ENCODE measurements around the gene RASSF3. TPM values are rescaled to one million over a fixed set of nuclear protein-coding genes. Genes with fewer than 3 reads are reported as not detected.
A peak's percentile ranks its signal among the peaks of the same experiment; 100 is the strongest.
"Not testable (repeated sequence)": the region's sequence is repeated elsewhere in the genome, so short reads cannot be mapped to it uniquely, and the experiment has no call there.

The RASSF3 gene
- total RNA-seq, 1 experiment from 2014 or later = 13.6 TPM

- DNase-seq (ENCODE audit: low read depth) = not testable (repeated sequence)
These were observed 79.9 kb downstream of the RASSF3 start for GRCh38 chr12:64690236-64690635.

- DNase-seq (ENCODE audit: low read depth) = no peak
These were observed 81.0 kb downstream of the RASSF3 start for GRCh38 chr12:64691227-64691794.

DNA sequence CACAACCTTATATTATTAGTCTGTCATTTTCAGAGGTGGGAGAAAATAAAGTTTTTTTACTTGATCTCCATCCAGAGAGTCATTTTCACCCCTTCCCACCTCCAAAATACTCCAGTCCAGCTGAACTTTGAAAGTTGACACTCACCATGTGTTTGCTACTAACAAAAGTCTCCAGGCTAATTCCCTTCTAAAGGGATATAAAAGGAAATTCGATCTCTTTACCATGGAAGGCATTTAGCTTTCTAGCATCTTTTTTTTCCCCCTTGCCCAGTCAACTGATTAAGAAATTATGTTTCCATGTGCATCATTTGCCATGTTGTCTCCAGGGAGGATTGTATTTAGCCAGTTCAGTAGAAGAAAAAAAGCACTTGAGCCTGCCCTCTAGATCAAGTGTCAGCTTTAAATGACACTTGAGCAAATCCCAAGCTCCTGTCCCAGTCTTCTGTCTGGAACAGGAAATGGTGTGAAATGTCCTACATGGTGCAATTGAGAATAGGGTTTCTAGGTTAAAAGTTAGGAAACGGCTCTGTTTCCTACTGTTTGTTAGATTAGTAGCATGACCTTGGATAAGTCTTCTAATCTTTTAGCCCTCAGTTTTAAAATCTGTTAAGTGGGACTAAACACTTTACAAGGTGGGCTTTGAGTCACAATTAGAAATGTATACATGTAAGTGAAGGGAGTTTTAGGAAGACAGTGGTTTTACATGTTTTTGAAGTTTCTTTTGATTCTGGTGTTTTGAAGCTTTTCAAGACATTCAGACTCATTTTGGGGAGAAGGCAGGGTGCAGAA lies 81.7 kb downstream of the RASSF3 start:
- no peak for DNase-seq (ENCODE audit: low read depth)

DNA sequence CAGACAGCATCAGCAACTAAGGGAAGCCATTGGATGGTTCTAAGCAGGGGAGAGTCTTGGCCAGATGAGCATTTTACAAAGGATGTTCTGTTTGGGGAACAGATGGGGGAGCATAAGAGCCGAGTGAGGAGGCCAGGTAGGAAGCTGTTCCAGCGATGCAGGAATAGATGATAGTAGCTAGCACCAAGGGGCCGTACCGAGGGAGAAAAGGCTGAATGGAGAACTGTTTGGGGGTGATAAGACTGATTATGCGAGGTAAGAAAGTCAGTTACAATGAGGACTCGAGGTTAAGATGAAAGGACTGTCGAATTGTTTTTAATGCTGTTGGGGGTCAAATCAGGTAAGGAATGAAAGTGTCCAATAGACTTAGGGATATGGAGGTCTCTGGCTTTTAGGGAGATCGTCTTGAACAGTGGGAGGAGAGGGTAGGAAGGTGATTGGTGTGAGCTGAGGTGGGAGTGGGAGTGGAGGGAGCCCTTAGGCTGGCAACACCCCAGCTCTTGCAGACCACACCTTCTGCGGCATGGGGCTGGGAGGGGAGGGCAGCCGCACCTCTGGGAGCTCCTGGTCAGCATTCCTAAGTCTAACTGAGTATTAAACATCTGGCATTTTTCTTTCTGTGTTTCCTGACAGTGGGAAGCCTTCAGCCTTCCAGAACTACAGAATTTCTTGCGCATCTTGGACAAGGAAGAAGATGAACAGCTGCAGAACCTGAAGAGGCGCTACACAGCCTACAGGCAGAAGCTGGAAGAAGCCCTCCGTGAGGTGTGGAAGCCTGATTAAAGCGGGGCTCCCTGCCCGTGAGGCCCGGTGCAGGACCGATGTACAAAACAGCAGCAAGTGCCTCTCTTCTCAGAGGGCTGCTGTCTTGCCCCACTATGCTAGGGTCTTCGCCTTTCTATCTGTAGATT lies 84.1 kb downstream of the RASSF3 start:
- no peak for DNase-seq (ENCODE audit: low read depth)

GRCh38 chr12:64695550-64695949 lies 85.3 kb downstream of the RASSF3 start:
- no peak for DNase-seq (ENCODE audit: low read depth)

DNA sequence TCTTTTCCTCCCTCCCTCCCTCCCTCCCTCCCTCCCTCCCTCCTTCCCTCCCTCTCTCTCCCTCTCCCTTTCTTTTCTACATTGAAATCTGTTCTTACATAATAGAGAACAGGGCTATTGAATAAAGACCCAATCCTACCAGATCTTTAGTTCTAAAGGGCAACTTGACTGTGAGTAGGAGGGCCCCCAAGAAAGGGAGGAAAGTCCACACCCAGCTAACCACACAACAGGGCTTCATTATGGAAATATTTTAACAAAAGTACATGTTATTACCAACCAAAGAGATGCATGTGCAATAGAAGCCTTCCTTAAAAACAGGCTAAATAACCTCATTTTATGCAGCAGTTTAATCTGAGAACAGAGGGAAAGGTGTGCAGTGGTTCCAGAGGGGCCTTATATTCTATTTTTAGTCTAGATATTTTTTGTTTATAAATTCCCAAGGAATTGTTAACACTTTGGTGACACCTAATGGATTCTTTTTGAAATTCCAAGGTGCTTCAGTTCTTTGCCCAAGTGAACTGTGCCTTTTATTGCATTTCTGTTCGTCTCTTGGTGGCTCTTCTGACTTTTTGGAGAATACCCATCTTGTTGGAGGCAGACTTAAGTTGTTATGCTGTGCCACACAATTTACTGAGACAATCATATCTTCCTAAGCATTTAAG lies 85.9 kb downstream of the RASSF3 start:
- peak; percentile 50 for DNase-seq (ENCODE audit: low read depth)

- DNase-seq (ENCODE audit: low read depth) = no peak
These were observed 89.3 kb downstream of the RASSF3 start for GRCh38 chr12:64699504-64700115.

DNA sequence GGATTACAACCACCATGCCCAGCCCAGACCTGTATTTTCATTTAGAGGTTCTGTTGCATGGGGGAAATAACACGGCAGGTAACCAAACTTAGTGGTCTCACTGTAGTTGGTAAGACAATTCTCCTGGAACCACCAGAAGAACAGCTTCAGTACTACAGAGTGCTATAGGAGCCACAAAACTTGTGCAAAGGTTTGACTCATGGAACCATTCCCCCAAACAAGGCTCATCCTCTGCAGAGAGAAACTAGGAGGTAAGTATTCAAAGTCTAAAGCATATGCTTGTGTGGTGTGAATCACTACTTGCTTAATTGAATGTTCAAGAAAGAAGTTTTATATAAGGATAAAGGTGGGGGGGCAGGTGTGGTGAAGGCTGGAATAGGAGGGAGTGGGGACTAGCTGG lies 90.2 kb downstream of the RASSF3 start:
- DNase-seq (ENCODE audit: low read depth) = no peak

DNA sequence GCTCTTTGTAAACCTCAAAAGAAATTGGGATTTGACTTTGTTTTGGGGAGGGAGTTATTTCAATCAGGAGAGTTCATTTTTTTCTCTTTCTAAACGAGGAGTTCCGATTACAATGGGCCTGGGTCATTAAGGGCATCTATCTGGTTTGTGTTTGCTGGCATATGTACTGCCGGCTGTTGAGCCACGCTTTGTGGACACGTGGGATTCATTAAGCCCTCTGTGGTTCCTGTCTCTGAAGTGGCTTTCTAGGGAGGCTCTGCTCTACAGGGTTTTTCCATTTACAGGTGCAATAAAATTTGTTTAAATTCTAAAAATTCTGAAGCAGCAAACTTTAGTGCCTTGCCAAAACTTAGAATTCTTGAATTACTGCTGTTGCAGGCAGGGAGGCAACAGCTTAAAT lies 91.0 kb downstream of the RASSF3 start:
- no peak for DNase-seq (ENCODE audit: low read depth)

DNA sequence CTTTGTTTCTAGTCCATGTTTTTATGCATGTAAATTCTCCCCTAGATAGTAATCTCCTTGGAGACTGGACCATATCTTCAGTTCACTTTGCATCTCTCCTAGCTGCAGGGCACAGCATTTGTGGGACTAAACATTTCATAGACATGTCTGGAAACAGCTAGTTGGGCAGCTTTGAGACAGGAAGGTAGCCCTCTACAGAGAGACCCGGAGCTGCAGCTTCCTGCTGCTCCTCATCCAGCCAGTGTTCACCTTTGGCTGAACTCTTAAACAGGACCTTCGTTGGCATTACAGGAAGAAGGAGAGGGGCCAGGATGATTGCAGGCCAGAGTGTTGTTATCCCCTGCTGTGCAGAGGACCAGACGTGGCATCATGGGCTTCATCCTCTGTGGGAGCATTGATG lies 96.0 kb downstream of the RASSF3 start:
- no peak for DNase-seq (ENCODE audit: low read depth)

- no peak for DNase-seq (ENCODE audit: low read depth)
These were observed 96.6 kb downstream of the RASSF3 start for GRCh38 chr12:64706857-64707256.

GRCh38 chr12:64707362-64707761 lies 97.1 kb downstream of the RASSF3 start:
- DNase-seq (ENCODE audit: low read depth) = no peak

- DNase-seq (ENCODE audit: low read depth) = no peak
These were observed 97.6 kb downstream of the RASSF3 start for GRCh38 chr12:64707926-64708325.

DNA sequence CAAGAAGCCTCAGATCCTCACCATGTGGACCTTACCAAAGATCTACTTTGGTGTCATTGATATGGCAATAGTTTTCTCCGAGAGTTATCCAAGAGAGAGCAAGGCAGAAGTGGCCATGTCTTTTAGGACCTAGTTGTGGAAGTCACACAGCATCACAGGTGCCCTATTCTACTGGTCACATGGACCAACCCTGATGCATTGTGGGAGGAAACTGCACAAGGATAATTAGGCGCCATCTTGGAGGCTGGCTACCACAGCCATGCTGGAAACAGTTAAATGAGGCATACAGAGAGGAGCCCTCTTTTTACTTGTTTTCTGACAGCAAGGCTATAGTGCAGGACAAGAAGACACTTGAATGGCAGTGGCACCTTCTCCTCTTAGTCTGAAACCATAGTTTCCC lies 99.1 kb downstream of the RASSF3 start:
- DNase-seq (ENCODE audit: low read depth) = no peak

DNA sequence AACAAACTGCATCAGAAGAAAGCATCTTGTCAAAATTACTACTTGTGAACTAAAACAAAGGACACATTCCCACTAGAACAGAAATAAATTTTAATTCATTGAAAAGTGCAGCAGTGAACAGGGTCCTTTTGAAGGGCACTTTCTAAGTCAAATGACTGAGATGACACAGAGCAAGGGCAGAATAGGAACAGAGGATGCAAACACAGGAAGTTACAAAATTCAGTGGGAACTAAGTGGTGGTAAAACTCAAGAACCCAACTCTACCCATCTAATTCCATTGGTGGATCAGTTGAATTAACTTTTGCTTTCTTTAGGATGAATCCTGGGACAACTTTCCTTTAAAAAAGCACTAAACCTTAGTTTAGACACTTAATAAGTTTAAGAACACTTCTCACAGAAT lies 103.1 kb downstream of the RASSF3 start:
- no peak for DNase-seq (ENCODE audit: low read depth)

DNA sequence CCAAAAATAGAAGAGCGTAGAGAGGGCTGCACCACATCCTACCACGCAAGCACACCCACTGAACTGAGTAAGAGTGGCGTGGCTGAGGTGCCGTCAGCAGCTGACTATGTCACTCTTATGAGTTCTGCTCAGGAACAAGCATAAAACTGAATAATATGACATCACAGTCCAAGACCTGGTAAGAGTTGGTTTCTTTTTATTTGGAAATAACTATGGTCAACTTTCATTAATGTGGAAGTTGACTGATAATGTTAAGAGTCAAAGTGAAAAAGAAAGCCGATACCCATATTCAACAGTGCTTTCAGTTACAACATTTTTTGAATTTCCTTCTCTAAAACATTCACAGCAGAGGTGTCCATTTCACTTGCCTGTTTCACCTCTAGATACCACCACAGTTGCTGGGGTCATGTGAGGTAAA lies 104.3 kb downstream of the RASSF3 start:
- no peak for DNase-seq (ENCODE audit: low read depth)

- no peak for DNase-seq (ENCODE audit: low read depth)
These were observed 106.1 kb downstream of the RASSF3 start for GRCh38 chr12:64716371-64716770.

- peak; percentile 46 for DNase-seq (ENCODE audit: low read depth)
These were observed 106.7 kb downstream of the RASSF3 start for GRCh38 chr12:64716839-64717455.

- DNase-seq (ENCODE audit: low read depth) = no peak
These were observed 108.4 kb downstream of the RASSF3 start for GRCh38 chr12:64718649-64719048.

DNA sequence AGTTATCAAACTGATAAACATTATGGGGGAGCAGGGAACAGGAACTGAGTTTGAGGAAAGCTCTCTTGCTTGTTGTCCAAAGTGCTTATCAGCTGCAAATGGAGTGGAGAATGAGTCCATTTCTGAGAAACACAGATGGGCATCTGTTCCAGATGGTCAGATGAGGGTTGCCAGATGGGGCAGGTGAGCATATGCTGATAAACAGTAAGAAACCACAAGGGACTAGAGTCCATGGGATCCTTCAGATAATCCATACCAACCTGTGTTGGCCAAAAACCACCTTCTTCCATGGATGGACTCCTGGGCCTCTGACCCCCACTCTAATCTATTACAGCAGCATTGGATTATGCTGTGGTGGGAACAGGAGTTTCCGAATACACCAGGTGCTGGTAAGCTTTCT lies 110.6 kb downstream of the RASSF3 start:
- DNase-seq (ENCODE audit: low read depth) = no peak

- no peak for DNase-seq (ENCODE audit: low read depth)
These were observed 112.5 kb downstream of the RASSF3 start for GRCh38 chr12:64722835-64723234.
